ENCODE measurements around the gene GFPT2.

- TF ChIP-seq CTCF (IDR thresholded peaks at IDR 0.05; ENCODE audit: borderline replicate concordance, extremely low read depth, low read length, poor library complexity, severe bottlenecking) (no peak), EZH2 (IDR thresholded peaks at IDR 0.05; ENCODE audit: borderline replicate concordance, low read depth, low read length, severe bottlenecking) (no peak)
These were observed 5.6 kb upstream of the GFPT2 start for GRCh38 chr5:180358694-180359093.

Data from DND-41 (cell line).